Neuronal stem cell (in vitro differentiated cells): Measurements from ENCODE around the gene JOSD2. TPM values are rescaled to one million over a fixed set of nuclear protein-coding genes. Genes with fewer than 3 reads are reported as not detected.

Source experiments
- DNase-seq: peaks from one replicate; pipeline ENCODE4 v3.0.0-alpha.2; 2013; ENCODE audit warnings: low spot score
- H2AFZ ChIP-seq: one replicate; pipeline ENCODE4 v1.6.1; 2013; ENCODE audit warnings: mild to moderate bottlenecking, low read length, inconsistent platforms
- H2AK5ac ChIP-seq: 2 replicates; pipeline ENCODE4 v1.6.1; 2013; ENCODE audit warnings: low read depth, mild to moderate bottlenecking, inconsistent platforms, low read length, moderate library complexity, mixed read lengths
- H2BK120ac ChIP-seq: 2 replicates; pipeline ENCODE4 v1.6.1; 2013; ENCODE audit warnings: low read depth, mild to moderate bottlenecking, inconsistent platforms, low read length, moderate library complexity, mixed read lengths
- H2BK12ac ChIP-seq: one replicate; pipeline ENCODE4 v1.6.1; 2013; ENCODE audit warnings: low read length, inconsistent platforms
- H2BK15ac ChIP-seq: 2 replicates; pipeline ENCODE4 v1.6.1; 2013; ENCODE audit warnings: mild to moderate bottlenecking, low read length, inconsistent platforms, mixed read lengths
- H2BK5ac ChIP-seq: one replicate; pipeline ENCODE4 v1.6.1; 2013; ENCODE audit warnings: inconsistent platforms, mild to moderate bottlenecking, low read length, moderate library complexity
- H3K14ac ChIP-seq: one replicate; pipeline ENCODE4 v1.6.1; 2013; ENCODE audit warnings: low read length, inconsistent platforms
- H3K18ac ChIP-seq: 2 replicates; pipeline ENCODE4 v1.6.1; 2013; ENCODE audit warnings: low read length, inconsistent platforms
- H3K23ac ChIP-seq: 2 replicates; pipeline ENCODE4 v1.6.1; 2013; ENCODE audit warnings: low read depth, mild to moderate bottlenecking, mixed read lengths, low read length, inconsistent platforms; ENCODE audit not compliant: poor library complexity
- H3K27ac ChIP-seq: replicated peaks from 3 replicates; pipeline ENCODE4 v1.5.1; 2013; ENCODE audit warnings: low read length, inconsistent platforms
- H3K27me3 ChIP-seq, 3 experiments: 2 replicates each; pipeline ENCODE4 v1.6.1; 2013; ENCODE audit warnings: low read length in 3 of 3, mild to moderate bottlenecking in 2 of 3, inconsistent platforms in 1 of 3, low read depth in 1 of 3, mixed read lengths in 1 of 3, moderate library complexity in 1 of 3; ENCODE audit not compliant: control insufficient read depth in 3 of 3, insufficient read depth in 3 of 3
- H3K36me3 ChIP-seq, 2 donors: replicated peaks in 1 of 2; 2 replicates each; pipeline ENCODE4 v1.6.1; 2013; ENCODE audit warnings: low read length in 2 of 2; ENCODE audit not compliant: control insufficient read depth in 2 of 2, insufficient read depth in 2 of 2
- H3K4ac ChIP-seq: 2 replicates; pipeline ENCODE4 v1.6.1; 2013; ENCODE audit warnings: inconsistent platforms, mild to moderate bottlenecking, low read length, moderate library complexity
- H3K4me1 ChIP-seq, 2 donors: 1 replicate in 1 of 2; 2 replicates in 1 of 2; pipeline ENCODE4 v1.6.1; 2013; ENCODE audit warnings: low read length in 2 of 2, low read depth in 1 of 2; ENCODE audit not compliant: control insufficient read depth in 2 of 2, insufficient read depth in 1 of 2
- H3K4me2 ChIP-seq: one replicate; pipeline ENCODE4 v1.6.1; 2013; ENCODE audit warnings: mild to moderate bottlenecking, low read length, inconsistent platforms; ENCODE audit not compliant: insufficient read depth, poor library complexity, severe bottlenecking
- H3K4me3 ChIP-seq, 2 donors: 2 replicates each; pipeline ENCODE4 v1.5.1; 2013; ENCODE audit warnings: low read length in 2 of 2, mild to moderate bottlenecking in 2 of 2, inconsistent platforms in 1 of 2, moderate library complexity in 1 of 2
- H3K79me1 ChIP-seq: one replicate; pipeline ENCODE4 v1.6.1; 2013; ENCODE audit warnings: low read depth, mild to moderate bottlenecking, inconsistent platforms, low read length, moderate library complexity
- H3K9ac ChIP-seq: one replicate; pipeline ENCODE4 v1.6.1; 2013; ENCODE audit warnings: mild to moderate bottlenecking, low read depth, low read length, inconsistent platforms; ENCODE audit not compliant: poor library complexity
- H3K9me3 ChIP-seq, 2 donors: replicated peaks in 1 of 2; 2 replicates each; pipeline versions ENCODE3 to v1.6.1; 2013; ENCODE audit warnings: low read length in 2 of 2, mild to moderate bottlenecking in 2 of 2, inconsistent platforms in 1 of 2, low read depth in 1 of 2, mixed read lengths in 1 of 2, moderate library complexity in 1 of 2; ENCODE audit not compliant: control insufficient read depth in 2 of 2, insufficient read depth in 1 of 2
- H4K8ac ChIP-seq: one replicate; pipeline ENCODE4 v1.6.1; 2013; ENCODE audit warnings: low read depth, mild to moderate bottlenecking, inconsistent platforms, low read length, moderate library complexity
- H4K91ac ChIP-seq: one replicate; pipeline ENCODE4 v1.6.1; 2013; ENCODE audit warnings: low read length, low read depth, mild to moderate bottlenecking, inconsistent platforms; ENCODE audit not compliant: poor library complexity
- WGBS, 2 donors: extraction: QIAGEN DNeasy Blood & Tissue Kit; methylation state at CpG; one replicate each; pipeline ENCODE4 v1.1.7; 2013; ENCODE audit warnings: missing lambda C conversion rate in 2 of 2, mixed read lengths in 1 of 2; ENCODE audit not compliant: insufficient read length in 2 of 2, insufficient replicate concordance in 1 of 2; ENCODE audit errors: extremely low coverage in 2 of 2; 5-methylcytosine and 5-hydroxymethylcytosine counted together
- polyA plus RNA-seq, 2 experiments: library from polyadenylated mRNA; stranded (reverse); fragments of 200-250 nt; gene quantifications; one replicate each; pipeline ENCODE4 v1.2.3, GENCODE V29; 2013

The JOSD2 gene, protein sequence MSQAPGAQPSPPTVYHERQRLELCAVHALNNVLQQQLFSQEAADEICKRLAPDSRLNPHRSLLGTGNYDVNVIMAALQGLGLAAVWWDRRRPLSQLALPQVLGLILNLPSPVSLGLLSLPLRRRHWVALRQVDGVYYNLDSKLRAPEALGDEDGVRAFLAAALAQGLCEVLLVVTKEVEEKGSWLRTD
- 2.7 TPM for polyA plus RNA-seq (2013, experiment 1 of 2)
- 2.8 TPM for polyA plus RNA-seq (2013, experiment 2 of 2)

DNA sequence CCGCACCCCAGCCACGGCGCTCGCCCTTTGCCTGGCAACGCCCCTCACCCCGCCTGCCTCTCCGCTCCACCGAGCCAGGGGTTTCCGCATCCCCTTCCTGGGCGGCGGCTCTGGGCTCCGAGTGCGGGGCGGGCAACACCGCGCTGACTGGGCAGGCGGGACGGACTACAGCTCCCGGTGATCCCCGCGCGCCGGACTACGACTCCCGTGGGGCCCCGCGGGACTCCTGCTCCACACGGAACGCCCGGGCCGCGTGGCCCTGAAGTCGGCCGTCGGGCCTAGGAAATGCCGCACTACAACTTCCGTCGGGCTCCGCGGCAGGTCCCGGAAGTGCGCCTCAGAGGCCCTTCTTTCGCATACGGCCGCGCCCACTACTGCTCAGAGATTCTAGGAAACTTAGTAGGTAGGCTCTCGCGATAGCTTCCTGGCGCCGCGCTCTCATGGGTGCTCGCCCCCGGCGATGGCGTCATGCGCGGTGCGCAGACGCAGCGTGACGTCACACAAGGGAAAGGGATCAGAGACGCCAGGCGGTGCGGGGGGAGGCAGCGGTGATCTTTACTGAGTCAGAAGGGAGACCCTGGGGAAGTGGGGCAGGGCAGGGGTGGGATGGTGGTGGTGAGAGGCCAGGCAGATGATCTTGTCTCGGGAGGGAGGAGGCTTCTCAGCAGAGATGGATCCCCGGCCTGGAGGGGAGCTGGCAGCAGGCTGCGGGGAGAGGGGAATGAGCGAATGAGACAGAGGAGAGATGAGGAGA is at the start of gene JOSD2:
Gene JOSD2, minus strand, starts transcription at position 123 of the 754 bp plus-strand sequence. CDS start 760 bp downstream, outside the sequence.
- peak within 1 kb of the TSS; percentile 93 for H2BK5ac ChIP-seq
- H3K23ac ChIP-seq: peak within 1 kb of the TSS; percentile 85
- peak within 1 kb of the TSS; percentile 71 for H3K27ac ChIP-seq
- H3K9me3 ChIP-seq: no peaks in the 10 kb centered on the region
- H2BK12ac ChIP-seq: no peak within 1 kb of the TSS
- H3K36me3 ChIP-seq: peaks cover 0 to 7% of the 10 kb centered on the region in 2 donors
- peak within 1 kb of the TSS; percentile 70 for H3K9ac ChIP-seq
- peak within 1 kb of the TSS; percentile 88 for H2AFZ ChIP-seq
- H3K4me2 ChIP-seq: peak within 1 kb of the TSS; percentile 87
- peak within 1 kb of the TSS; percentile 57 to 77 for H3K4me3 ChIP-seq
- H2AK5ac ChIP-seq: peak within 1 kb of the TSS; percentile 99
- H4K91ac ChIP-seq: peak within 1 kb of the TSS; percentile 53
- peak within 1 kb of the TSS; percentile 2 for H2BK120ac ChIP-seq
- no peak within 1 kb of the TSS for H3K4ac ChIP-seq
- no peak within 1 kb of the TSS for H2BK15ac ChIP-seq
- peak within 1 kb of the TSS; percentile 99 for H4K8ac ChIP-seq
- H3K18ac ChIP-seq: peak within 1 kb of the TSS; percentile 91
- H3K14ac ChIP-seq: no peak within 1 kb of the TSS
- WGBS, 2 donors: no CpG with 5 or more reads among the region's 69 CpGs
- H3K79me1 ChIP-seq: no peaks in the 10 kb centered on the region
- H3K27me3 ChIP-seq: no peaks in the 10 kb centered on the region
- peak; percentile 99 for DNase-seq
- peaks cover 26 to 46% of the 10 kb centered on the region in 2 donors for H3K4me1 ChIP-seq

GRCh38 chr19:50559636-50560035 is 48.6 kb upstream of the JOSD2 start:
- H2BK15ac ChIP-seq: no peak overlapping the region
- H3K9ac ChIP-seq: no peak overlapping the region
- no peak overlapping the region for H2AFZ ChIP-seq
- H3K4me1 ChIP-seq: peaks cover 31 to 37% of the 10 kb centered on the region in 2 donors
- H3K4ac ChIP-seq: no peak overlapping the region
- H3K79me1 ChIP-seq: peaks cover 24% of the 10 kb centered on the region
- H2BK5ac ChIP-seq: no peak overlapping the region
- no peak overlapping the region for H3K23ac ChIP-seq
- no CpG with 5 or more reads among the region's 10 CpGs for WGBS, 2 donors
- no peak overlapping the region for H4K8ac ChIP-seq
- peaks cover 13 to 46% of the 10 kb centered on the region in 2 donors for H3K36me3 ChIP-seq
- H3K27me3 ChIP-seq: no peaks in the 10 kb centered on the region
- H3K4me3 ChIP-seq: no peak overlapping the region
- no peak overlapping the region for H2BK12ac ChIP-seq
- no peak for DNase-seq
- H3K18ac ChIP-seq: no peak overlapping the region
- no peak overlapping the region for H2BK120ac ChIP-seq
- H3K27ac ChIP-seq: no peak overlapping the region
- no peak overlapping the region for H4K91ac ChIP-seq
- H3K4me2 ChIP-seq: no peak overlapping the region
- no peak overlapping the region for H3K14ac ChIP-seq
- no peak overlapping the region for H2AK5ac ChIP-seq
- no peaks in the 10 kb centered on the region for H3K9me3 ChIP-seq

- no peak for DNase-seq
- Histone ChIP-seq H3K4me3 (no peak overlapping the region), H2BK5ac (no peak overlapping the region), H3K79me1 (peaks cover 28% of the 10 kb centered on the region), H3K9me3 (no peaks in the 10 kb centered on the region), H4K91ac (no peak overlapping the region), H2BK15ac (no peak overlapping the region), H3K23ac (peak overlapping the region; percentile 75), H3K14ac (peak overlapping the region; percentile 4), H3K18ac (no peak overlapping the region), H3K36me3 (peaks cover 10 to 37% of the 10 kb centered on the region in 2 donors), H3K4ac (no peak overlapping the region), H2AFZ (no peak overlapping the region), H3K4me1 (peaks cover 21 to 30% of the 10 kb centered on the region in 2 donors), H3K4me2 (no peak overlapping the region), H3K27me3 (no peaks in the 10 kb centered on the region), H2AK5ac (no peak overlapping the region), H2BK120ac (no peak overlapping the region), H3K27ac (no peak overlapping the region), H3K9ac (no peak overlapping the region), H2BK12ac (no peak overlapping the region), H4K8ac (peak overlapping the region; percentile 89)
- no CpG with 5 or more reads among the region's 13 CpGs for WGBS, 2 donors
Measured at GRCh38 chr19:50558449-50558848, 47.5 kb upstream of the JOSD2 start.

DNA sequence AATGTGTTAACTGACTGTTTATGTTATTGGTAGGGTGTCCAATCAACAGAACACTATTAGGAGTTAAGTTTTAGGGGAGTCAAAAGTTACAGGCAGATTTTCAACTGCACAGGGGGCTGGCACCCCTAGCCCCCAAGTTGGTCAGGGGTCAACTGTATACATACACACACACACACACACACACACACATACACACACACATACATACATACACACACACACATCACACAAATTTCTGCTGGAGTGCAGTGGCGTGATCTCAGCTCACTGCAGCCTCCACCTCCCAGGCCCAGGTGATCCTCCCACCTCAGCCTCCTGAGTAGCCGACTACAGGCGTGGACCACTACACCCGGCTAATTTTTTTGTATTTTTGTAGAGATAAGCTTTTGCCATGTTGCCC is 47.0 kb upstream of the JOSD2 start:
- Histone ChIP-seq H3K27me3 (no peaks in the 10 kb centered on the region), H3K4me3 (no peak overlapping the region), H3K9ac (no peak overlapping the region), H3K4me1 (peaks cover 17 to 26% of the 10 kb centered on the region in 2 donors), H3K23ac (no peak overlapping the region), H3K18ac (no peak overlapping the region), H3K36me3 (peaks cover 10 to 33% of the 10 kb centered on the region in 2 donors), H2BK12ac (no peak overlapping the region), H2BK5ac (no peak overlapping the region), H3K4ac (no peak overlapping the region), H2AFZ (no peak overlapping the region), H2AK5ac (no peak overlapping the region), H3K14ac (no peak overlapping the region), H3K79me1 (peaks cover 27% of the 10 kb centered on the region), H3K9me3 (no peaks in the 10 kb centered on the region), H4K8ac (no peak overlapping the region), H3K4me2 (no peak overlapping the region), H3K27ac (no peak overlapping the region), H2BK15ac (no peak overlapping the region), H2BK120ac (no peak overlapping the region), H4K91ac (no peak overlapping the region)
- no CpG with 5 or more reads among the region's 4 CpGs for WGBS, 2 donors
- DNase-seq: no peak
